Esophagus squamous epithelium (tissue), 5 donors: Measurements from ENCODE around the gene HOXC10. TPM values are rescaled to one million over a fixed set of nuclear protein-coding genes. Genes with fewer than 3 reads are reported as not detected.

Experiments used
- DNase-seq: peaks from one replicate; lab custom pipeline; 2025; lab: John Stamatoyannopoulos, UW
- H3K27ac ChIP-seq, 4 donors: fragments of 200-600 bp; sonication (generic); one replicate each; pipeline ENCODE4 v1.5.1; 2016 to 2019; ENCODE audit warnings: mild to moderate bottlenecking in 1 of 4
- H3K27me3 ChIP-seq, 4 donors: fragments of 200-600 bp; sonication (generic); 1 replicate in 3 of 4; 2 replicates in 1 of 4; pipeline versions ENCODE4 v1.5.1 to v1.6.0; 2017 to 2021; ENCODE audit warnings: antibody characterized with exemption in 1 of 4
- H3K36me3 ChIP-seq, 3 donors: fragments of 200-600 bp; sonication (generic); one replicate each; pipeline ENCODE4 v1.5.1; 2016 to 2019
- H3K4me1 ChIP-seq, 3 donors: fragments of 200-600 bp; sonication (generic); one replicate each; pipeline ENCODE4 v1.5.1; 2017 to 2019
- H3K4me3 ChIP-seq, 4 donors: fragments of 200-600 bp; sonication (generic); 1 replicate in 3 of 4; 2 replicates in 1 of 4; pipeline ENCODE4 v1.5.1; 2016 to 2019; ENCODE audit warnings: mild to moderate bottlenecking in 2 of 4, moderate library complexity in 1 of 4
- H3K9me3 ChIP-seq, 3 donors: fragments of 200-600 bp; sonication (generic); one replicate each; pipeline ENCODE4 v1.5.1; 2016 to 2019
- CTCF ChIP-seq, 6 experiments: fragments of 450-650 bp in 4 of 6; fragments of 200-600 bp in 2 of 6; sonication (generic) in 2 of 6; IDR thresholded peaks; one replicate each; pipeline ENCODE4 v1.5.1; 2016 to 2019; ENCODE audit warnings: antibody characterized with exemption in 6 of 6, mild to moderate bottlenecking in 4 of 6, moderate library complexity in 4 of 6
- POLR2A ChIP-seq, 4 donors: fragments of 450-650 bp; IDR thresholded peaks; one replicate each; pipeline ENCODE4 v1.6.1; 2017; ENCODE audit warnings: antibody characterized with exemption in 4 of 4, mild to moderate bottlenecking in 4 of 4, moderate library complexity in 3 of 4
- WGBS, 2 donors: methylation state at CpG; one replicate each; pipeline ENCODE4 v1.1.5; 2018; 5-methylcytosine and 5-hydroxymethylcytosine counted together
- intact Hi-C: fragments of 100-400 bp; cut with DNase I; formaldehyde crosslinking; loops from one replicate; pipeline ENCODE4 v1.15.0; 2022
- total RNA-seq, 4 donors: library from RNA; depleted of rRNA; stranded (reverse); fragments of >200 nt; gene quantifications; one replicate each; pipeline ENCODE4 v1.1.0, GENCODE V29; 2016
- donor health status: DM: yes; HTN: yes; CAD: no.

HOXC10 gene
- total RNA-seq, 4 donors from 2014 or later: 0.31 to 1.3 TPM; not detected in 2

- H3K36me3 ChIP-seq: no peaks in the 10 kb centered on the region
- peaks cover 43 to 100% (median 79%) of the 10 kb centered on the region in 4 donors for H3K27me3 ChIP-seq
- H3K27ac ChIP-seq: no peak overlapping the region
- no peaks in the 10 kb centered on the region for H3K9me3 ChIP-seq
- no peak for TF ChIP-seq POLR2A (IDR thresholded peaks at IDR 0.05)
- no peak for TF ChIP-seq CTCF (IDR thresholded peaks at IDR 0.05)
- 12 to 14% methylated on average over 10 to 21 of the region's 25 CpGs for WGBS, 2 donors
- intact Hi-C loops: no loop called here
- peaks cover 5 to 55% (median 11%) of the 10 kb centered on the region in 3 donors for H3K4me1 ChIP-seq
- H3K4me3 ChIP-seq: no peak overlapping the region
- DNase-seq: no peak
Observed at GRCh38 chr12:53956251-53956887, 28.6 kb upstream of the HOXC10 start.

GRCh38 chr12:53956914-53957536 lies 27.9 kb upstream of the HOXC10 start:
- WGBS, 2 donors: 5 to 14% methylated on average over 4 of the region's 11 CpGs
- H3K27me3 ChIP-seq: peaks cover 41 to 100% (median 78%) of the 10 kb centered on the region in 4 donors
- H3K4me1 ChIP-seq: peaks cover 5 to 53% (median 11%) of the 10 kb centered on the region in 3 donors
- TF ChIP-seq CTCF (IDR thresholded peaks at IDR 0.05) (no peak), POLR2A (IDR thresholded peaks at IDR 0.05) (no peak)
- intact Hi-C loops: no loop called here
- DNase-seq: no peak
- no peaks in the 10 kb centered on the region for H3K9me3 ChIP-seq
- H3K36me3 ChIP-seq: no peaks in the 10 kb centered on the region
- no peak overlapping the region for H3K27ac ChIP-seq
- no peak overlapping the region for H3K4me3 ChIP-seq

- intact Hi-C loops: no loop called here
- DNase-seq: no peak
- Histone ChIP-seq H3K9me3 (no peaks in the 10 kb centered on the region), H3K4me3 (no peak overlapping the region), H3K27ac (no peak overlapping the region), H3K4me1 (peaks cover 5 to 43% (median 8%) of the 10 kb centered on the region in 3 donors), H3K27me3 (peaks cover 35 to 100% (median 76%) of the 10 kb centered on the region in 4 donors), H3K36me3 (no peaks in the 10 kb centered on the region)
- no peak for TF ChIP-seq POLR2A (IDR thresholded peaks at IDR 0.05)
- TF ChIP-seq CTCF (IDR thresholded peaks at IDR 0.05): no peak
- WGBS, 2 donors: 26 to 28% methylated on average over 2 to 3 of the region's 3 CpGs
Observed at GRCh38 chr12:53958128-53958527, 26.8 kb upstream of the HOXC10 start.

- Histone ChIP-seq H3K9me3 (no peaks in the 10 kb centered on the region), H3K27me3 (peaks cover 34 to 100% (median 78%) of the 10 kb centered on the region in 4 donors), H3K4me1 (peaks cover 5 to 48% (median 6%) of the 10 kb centered on the region in 3 donors), H3K4me3 (no peak overlapping the region), H3K27ac (no peak overlapping the region), H3K36me3 (no peaks in the 10 kb centered on the region)
- intact Hi-C loops: no loop called here
- WGBS, 2 donors: 10 to 16% methylated on average over 4 of the region's 4 CpGs
- DNase-seq: no peak
- TF ChIP-seq POLR2A (IDR thresholded peaks at IDR 0.05) (no peak), CTCF (IDR thresholded peaks at IDR 0.05) (no peak)
Observed at GRCh38 chr12:53959314-53959713, 25.6 kb upstream of the HOXC10 start.
